IMR-90 (cell line): ENCODE measurements around the gene DIRAS3. TPM values are rescaled to one million over a fixed set of nuclear protein-coding genes. Genes with fewer than 3 reads are reported as not detected.

Source experiments
- ATAC-seq: fragments of 200-7000 bp; cut with Tn5 transposase; 2 replicates; pipeline ENCODE4 v1.9.1; 2020; ENCODE audit warnings: low read depth, mild to moderate bottlenecking, moderate library complexity
- BruUV-seq: library from RNA; stranded (reverse); fragments of 400-500 nt; replicated peaks from 2 replicates; lab custom pipeline; 2021; lab: Mats Ljungman, UMichigan
- CTCF ChIA-PET: fragments of 300-600 bp; formaldehyde crosslinking; extraction: SDS; loops from one replicate; lab custom pipeline; 2021; ENCODE audit warnings: antibody characterized with exemption; lab: Yijun Ruan, JAX
- POLR2A ChIA-PET: fragments of 300-600 bp; sonication (Branson Sonifier 250); formaldehyde crosslinking; loops from one replicate; lab custom pipeline; 2022; ENCODE audit warnings: antibody characterized with exemption; ENCODE audit not compliant: unreplicated experiment; lab: Charles Lee
- DNase-seq: peaks from one replicate; pipeline ENCODE4 v3.0.0; 2013
- H2AFZ ChIP-seq: replicated peaks from 2 replicates; pipeline ENCODE3; 2013; ENCODE audit warnings: low read length, mild to moderate bottlenecking; ENCODE audit not compliant: poor library complexity
- H2AK5ac ChIP-seq: 2 replicates; pipeline ENCODE4 v1.6.1; 2013; ENCODE audit warnings: low read depth, low read length, inconsistent platforms
- H2AK9ac ChIP-seq: replicated peaks from 2 replicates; pipeline ENCODE3; 2013; ENCODE audit warnings: mild to moderate bottlenecking, low read depth, low read length, moderate library complexity; ENCODE audit not compliant: poor library complexity
- H2BK120ac ChIP-seq: 2 replicates; pipeline ENCODE4 v1.6.1; 2013; ENCODE audit warnings: low read depth, low read length, inconsistent platforms
- H2BK15ac ChIP-seq: 3 replicates; pipeline ENCODE4 v1.6.1; 2013; ENCODE audit warnings: low read depth, low read length, inconsistent platforms
- H2BK20ac ChIP-seq: 2 replicates; pipeline ENCODE4 v1.6.1; 2013; ENCODE audit warnings: low read depth, mild to moderate bottlenecking, inconsistent platforms, low read length, moderate library complexity
- H2BK5ac ChIP-seq: 2 replicates; pipeline ENCODE4 v1.6.1; 2013; ENCODE audit warnings: mild to moderate bottlenecking, low read depth, low read length, inconsistent platforms; ENCODE audit not compliant: poor library complexity, severe bottlenecking
- H3K14ac ChIP-seq: replicated peaks from 2 replicates; pipeline ENCODE4 v1.6.1; 2013; ENCODE audit warnings: low read depth, low read length, inconsistent platforms
- H3K18ac ChIP-seq: 2 replicates; pipeline ENCODE4 v1.6.1; 2013; ENCODE audit warnings: low read depth, low read length, control low read depth
- H3K23ac ChIP-seq: 2 replicates; pipeline ENCODE4 v1.6.1; 2013; ENCODE audit warnings: low read depth, low read length, inconsistent platforms
- H3K27ac ChIP-seq: 2 replicates; pipeline ENCODE4 v1.5.1; 2013; ENCODE audit warnings: mild to moderate bottlenecking, control low read depth, low read length; ENCODE audit not compliant: insufficient read depth
- H3K27me3 ChIP-seq: 2 replicates; pipeline ENCODE4 v1.6.1; 2013; ENCODE audit warnings: low read length; ENCODE audit not compliant: control insufficient read depth, insufficient read depth
- H3K36me3 ChIP-seq: 2 replicates; pipeline ENCODE4 v1.6.1; 2013; ENCODE audit warnings: low read length, mixed read lengths; ENCODE audit not compliant: control insufficient read depth, insufficient read depth
- H3K4ac ChIP-seq: 2 replicates; pipeline ENCODE4 v1.6.1; 2013; ENCODE audit warnings: low read depth, low read length, inconsistent platforms
- H3K4me1 ChIP-seq: 2 replicates; pipeline ENCODE4 v1.6.1; 2013; ENCODE audit warnings: low read length, mixed read lengths; ENCODE audit not compliant: control insufficient read depth, insufficient read depth
- H3K4me2 ChIP-seq: 2 replicates; pipeline ENCODE4 v1.6.1; 2013; ENCODE audit warnings: low read depth, mild to moderate bottlenecking, control low read depth, low read length, moderate library complexity
- H3K4me3 ChIP-seq: 2 replicates; pipeline ENCODE4 v1.5.1; 2013; ENCODE audit warnings: low read depth, mild to moderate bottlenecking, control low read depth, low read length, moderate library complexity; ENCODE audit not compliant: insufficient read depth
- H3K56ac ChIP-seq: 2 replicates; pipeline ENCODE4 v1.6.1; 2013; ENCODE audit warnings: low read length, inconsistent platforms; ENCODE audit not compliant: insufficient read depth; ENCODE audit errors: extremely low read depth
- H3K79me1 ChIP-seq, 2 experiments: 2 replicates each; pipeline ENCODE4 v1.6.1; 2013; ENCODE audit warnings: low read length in 2 of 2, inconsistent platforms in 1 of 2, low read depth in 1 of 2
- H3K9ac ChIP-seq: 2 replicates; pipeline ENCODE4 v1.6.1; 2013; ENCODE audit warnings: low read depth, low read length, control low read depth
- H3K9me1 ChIP-seq: 2 replicates; pipeline ENCODE4 v1.6.1; 2013; ENCODE audit warnings: low read length, inconsistent platforms; ENCODE audit not compliant: insufficient read depth
- H3K9me3 ChIP-seq: 2 replicates; pipeline ENCODE4 v1.6.1; 2013; ENCODE audit warnings: low read length; ENCODE audit not compliant: control insufficient read depth, insufficient read depth
- H4K20me1 ChIP-seq: 2 replicates; pipeline ENCODE4 v1.6.1; 2013; ENCODE audit warnings: low read length, inconsistent platforms; ENCODE audit not compliant: insufficient read depth
- H4K5ac ChIP-seq: 2 replicates; pipeline ENCODE4 v1.6.1; 2013; ENCODE audit warnings: mild to moderate bottlenecking, low read depth, low read length, control low read depth
- H4K8ac ChIP-seq, 2 experiments: 2 replicates each; pipeline ENCODE4 v1.6.1; 2013; ENCODE audit warnings: low read depth in 2 of 2, low read length in 2 of 2, control low read depth in 1 of 2, inconsistent platforms in 1 of 2
- H4K91ac ChIP-seq: 2 replicates; pipeline ENCODE4 v1.6.1; 2013; ENCODE audit warnings: low read depth, low read length, inconsistent platforms; ENCODE audit not compliant: insufficient read depth
- BHLHE40 ChIP-seq: fragments of 150-350 bp; IDR thresholded peaks from 2 replicates; pipeline ENCODE4 v1.6.1; 2016; ENCODE audit warnings: mild to moderate bottlenecking, low read depth, low read length
- ELK1 ChIP-seq: fragments of 150-350 bp; IDR thresholded peaks from 2 replicates; pipeline ENCODE4 v1.6.1; 2016; ENCODE audit warnings: low read depth, mild to moderate bottlenecking, low read length, moderate library complexity, borderline replicate concordance
- MAFK ChIP-seq: IDR thresholded peaks from 2 replicates; pipeline ENCODE4 v1.6.1; 2012; ENCODE audit warnings: low read depth, low read length, improper control_type of control experiment
- POLR2A ChIP-seq: IDR thresholded peaks from 2 replicates; pipeline ENCODE4 v1.6.1; 2012; ENCODE audit warnings: mild to moderate bottlenecking, low read depth, low read length
- RAD21 ChIP-seq: IDR thresholded peaks from 2 replicates; pipeline ENCODE4 v1.6.1; 2012; ENCODE audit warnings: low read length, improper control_type of control experiment
- RCOR1 ChIP-seq: IDR thresholded peaks from 2 replicates; pipeline ENCODE4 v1.6.1; 2012; ENCODE audit warnings: mild to moderate bottlenecking, low read length, improper control_type of control experiment; ENCODE audit not compliant: insufficient replicate concordance
- WGBS, 2 experiments: methylation state at CpG; one replicate each; pipeline versions ENCODE4 v1.1.5 to v1.1.7; 2013; ENCODE audit warnings: missing lambda C conversion rate in 2 of 2; ENCODE audit not compliant: insufficient read length in 1 of 2; ENCODE audit errors: extremely low coverage in 2 of 2; 5-methylcytosine and 5-hydroxymethylcytosine counted together
- dilution Hi-C: fragments of 300-500 bp; cut with HindIII; formaldehyde crosslinking; loops from one replicate; pipeline ENCODE4 v1.14.3; 2018; ENCODE audit warnings: low sequenced_read_pairs; ENCODE audit not compliant: unreplicated experiment
- in situ Hi-C: fragments of 300-500 bp; cut with MboI; formaldehyde crosslinking; loops from 3 replicates; pipeline ENCODE4 v1.14.3; 2019; ENCODE audit warnings: low sequenced_read_pairs, inconsistent platforms, mixed read lengths
- intact Hi-C: fragments of 100-400 bp; cut with micrococcal nuclease; formaldehyde crosslinking; loops from 2 replicates; pipeline ENCODE4 v1.10.0; 2022
- polyA plus RNA-seq, 3 experiments: library from polyadenylated mRNA; depleted of rRNA; stranded (reverse); fragments of >200 nt; gene quantifications; 2 replicates each; pipeline ENCODE4 v1.2.3, GENCODE V29; 2012; ENCODE audit warnings: low replicate concordance in 1 of 3
- total RNA-seq: library from RNA; depleted of rRNA; stranded (reverse); fragments of >200 nt; gene quantifications from 2 replicates; pipeline ENCODE4 v1.2.3, GENCODE V29; 2012

DIRAS3 gene
- total and polyA plus RNA-seq, 2 of the 4 experiments (the other 2 are of a cell fraction): 8.6 to 14.6 TPM

DNA sequence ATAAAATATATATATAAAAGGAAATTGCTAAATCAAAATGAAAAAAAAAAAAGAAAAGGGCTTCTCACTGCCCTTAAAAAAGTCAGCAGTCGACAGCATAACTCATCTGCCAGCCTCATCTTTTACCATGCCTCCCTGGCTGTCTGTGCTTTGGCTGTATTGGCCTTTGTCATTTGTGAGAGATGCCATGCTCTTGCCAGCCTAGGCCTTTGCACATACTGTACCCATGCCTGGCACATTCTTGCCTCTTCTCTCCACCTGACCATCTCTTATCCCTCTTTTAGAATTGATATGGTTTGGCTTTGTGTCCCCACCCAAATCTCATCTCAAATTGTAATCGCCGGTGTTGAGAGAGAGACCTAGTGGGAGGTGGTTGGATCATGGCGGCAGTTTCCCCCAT lies 37.1 kb downstream of the DIRAS3 start:
- no peaks in the 10 kb centered on the region for H3K9me3 ChIP-seq
- WGBS, 2 experiments: no CpG with 5 or more reads among the region's 4 CpGs
- no peak overlapping the region for H4K5ac ChIP-seq
- H3K9me1 ChIP-seq: no peaks in the 10 kb centered on the region
- no TSS peak for BruUV-seq
- dilution Hi-C loops: no loop called here
- H2BK20ac ChIP-seq: no peak overlapping the region
- no peaks in the 10 kb centered on the region for H3K27me3 ChIP-seq
- H2BK15ac ChIP-seq: no peak overlapping the region
- H3K18ac ChIP-seq: no peak overlapping the region
- DNase-seq (no peak), ATAC-seq (no peak)
- H4K91ac ChIP-seq: no peak overlapping the region
- ChIA-PET CTCF (no interaction called here), POLR2A (no interaction called here)
- no peak overlapping the region for H2AK5ac ChIP-seq
- no peaks in the 10 kb centered on the region for H4K20me1 ChIP-seq
- no peak overlapping the region for H3K23ac ChIP-seq
- H4K8ac ChIP-seq: no peak overlapping the region
- no peak overlapping the region for H2BK5ac ChIP-seq
- H3K4me1 ChIP-seq: no peaks in the 10 kb centered on the region; the same call in 1 of the 2 replicates
- no peak overlapping the region for H3K4me3 ChIP-seq
- no peak overlapping the region for H2AK9ac ChIP-seq
- H3K56ac ChIP-seq: no peak overlapping the region
- H2BK120ac ChIP-seq: no peak overlapping the region
- H2AFZ ChIP-seq: no peak overlapping the region
- H3K4me2 ChIP-seq: no peak overlapping the region
- intact Hi-C loops: no loop called here
- no peak overlapping the region for H3K27ac ChIP-seq
- in situ Hi-C loops: no loop called here
- no peaks in the 10 kb centered on the region for H3K79me1 ChIP-seq
- no peaks in the 10 kb centered on the region for H3K36me3 ChIP-seq
- H3K9ac ChIP-seq: no peak overlapping the region
- no peak overlapping the region for H3K14ac ChIP-seq
- no peak overlapping the region for H3K4ac ChIP-seq
- TF ChIP-seq RAD21 (no peak), MAFK (no peak), POLR2A (no peak), RCOR1 (no peak), BHLHE40 (no peak), ELK1 (no peak)
